Measurements from ENCODE around the gene H2BW2. TPM values are rescaled to one million over a fixed set of nuclear protein-coding genes. Genes with fewer than 3 reads are reported as not detected.

The H2BW2 gene
- total and polyA plus RNA-seq, 12 donors: not detected

- intact Hi-C loops (cut with DNase I): no loop called here
- H3K27me3 ChIP-seq: peaks cover 0 to 37% (median 0%) of the 10 kb centered on the region in 7 donors
- no peak overlapping the region for H3K27ac ChIP-seq
- TF ChIP-seq CTCF (IDR thresholded peaks at IDR 0.05): no peak
- ATAC-seq (no peak), DNase-seq (no peak)
- H3K4me1 ChIP-seq: no peaks in the 10 kb centered on the region
- H3K4me3 ChIP-seq: no peak overlapping the region
- no peaks in the 10 kb centered on the region for H3K36me3 ChIP-seq
- WGBS, 2 donors: 52 to 54% methylated on average over 5 of the region's 5 CpGs
- H3K9me3 ChIP-seq: no peaks in the 10 kb centered on the region
Observed at GRCh38 chrX:104084534-104085277, 45.0 kb downstream of the H2BW2 start.

GRCh38 chrX:104085477-104085876, 45.7 kb downstream of the H2BW2 start:
- TF ChIP-seq CTCF (IDR thresholded peaks at IDR 0.05): no peak
- 92% methylated on average over 7 of the region's 7 CpGs for WGBS, 2 donors
- no peak for DNase-seq

GRCh38 chrX:104085919-104086318, 46.2 kb downstream of the H2BW2 start:
- 81 to 84% methylated on average over 7 of the region's 7 CpGs for WGBS, 2 donors

More at GRCh38 chrX:104085477-104085876, 45.7 kb downstream of the H2BW2 start:
- no peak for ATAC-seq
- Histone ChIP-seq H3K9me3 (no peaks in the 10 kb centered on the region), H3K27me3 (peaks cover 0 to 44% (median 0%) of the 10 kb centered on the region in 7 donors), H3K27ac (no peak overlapping the region), H3K4me1 (no peaks in the 10 kb centered on the region), H3K4me3 (no peak overlapping the region), H3K36me3 (no peaks in the 10 kb centered on the region)
- intact Hi-C loops (cut with DNase I): no loop called here

More at GRCh38 chrX:104085919-104086318, 46.2 kb downstream of the H2BW2 start:
- Histone ChIP-seq H3K27ac (no peak overlapping the region), H3K9me3 (no peaks in the 10 kb centered on the region), H3K4me3 (no peak overlapping the region), H3K27me3 (peaks cover 0 to 49% (median 0%) of the 10 kb centered on the region in 7 donors), H3K36me3 (no peaks in the 10 kb centered on the region), H3K4me1 (no peaks in the 10 kb centered on the region)
- TF ChIP-seq CTCF (IDR thresholded peaks at IDR 0.05): no peak
- intact Hi-C loops (cut with DNase I): no loop called here
- ATAC-seq: no peak
- DNase-seq: no peak

Other genes with a start within 250 kb of the H2BW2 start
- 10 to 100 TPM; 17.5 to 42.4 (median 34.4) TPM for gene RAB9B, start 207.7 kb upstream of the H2BW2 start, total RNA-seq
- gene RAB9B, start 207.7 kb upstream of the H2BW2 start, polyA plus RNA-seq: 1 to 10 TPM; 4.4 to 5.6 TPM
- gene TMSB15B, start 77.3 kb upstream of the H2BW2 start, total RNA-seq: under 1 TPM in 8 of 10 donors, not detected in 2; 0.28 to 0.86 (median 0.46) TPM
- gene TMSB15B, start 77.3 kb upstream of the H2BW2 start, polyA plus RNA-seq: 1 to 10 TPM; 1.0 to 1.6 TPM
- not detected for gene H2BW1, start 26.2 kb upstream of the H2BW2 start, total RNA-seq
- gene H2BW1, start 26.2 kb upstream of the H2BW2 start, polyA plus RNA-seq: not detected
- gene TMSB15C, start 36.3 kb downstream of the H2BW2 start, total RNA-seq: under 1 TPM in 7 of 10 donors, not detected in 3; 0.09 to 0.35 (median 0.15) TPM
- under 1 TPM; 0.14 to 0.15 TPM for gene TMSB15C, start 36.3 kb downstream of the H2BW2 start, polyA plus RNA-seq
- 1 to 10 TPM in 3 of 10 donors, under 1 TPM in 6, not detected in 1; 0.38 to 1.7 (median 0.52) TPM for gene ZCCHC18, start 72.6 kb downstream of the H2BW2 start, total RNA-seq
- gene ZCCHC18, start 72.6 kb downstream of the H2BW2 start, polyA plus RNA-seq: under 1 TPM; 0.48 to 0.80 TPM
- gene SLC25A53, start 117.1 kb downstream of the H2BW2 start, total RNA-seq: 10 to 100 TPM; 10.8 to 15.6 (median 11.6) TPM
- 1 to 10 TPM; 4.2 to 5.6 TPM for gene SLC25A53, start 117.1 kb downstream of the H2BW2 start, polyA plus RNA-seq
- 10 to 100 TPM; 10.5 to 12.8 (median 11.1) TPM for gene FAM199X, start 126.5 kb downstream of the H2BW2 start, total RNA-seq
- gene FAM199X, start 126.5 kb downstream of the H2BW2 start, polyA plus RNA-seq: 1 to 10 TPM; 4.2 to 8.5 TPM
- gene ESX1, start 215.0 kb downstream of the H2BW2 start, total RNA-seq: not detected
- gene ESX1, start 215.0 kb downstream of the H2BW2 start, polyA plus RNA-seq: not detected

Data from heart right ventricle (tissue), 16 donors.